Upper lobe of left lung (tissue), 6 donors: ENCODE data around the gene INPP4B. TPM values are rescaled to one million over a fixed set of nuclear protein-coding genes. Genes with fewer than 3 reads are reported as not detected.

Experiments
- ATAC-seq, 2 donors: fragments of 200-7000 bp; cut with Tn5 transposase; one replicate each; pipeline ENCODE4 v1.9.1; 2022; ENCODE audit warnings: mild to moderate bottlenecking in 2 of 2, moderate library complexity in 2 of 2; ENCODE audit not compliant: low FRiP score in 2 of 2
- DNase-seq, 2 donors: peaks; one replicate each; pipeline ENCODE4 v3.0.0-alpha.2; 2019 to 2020
- H3K27ac ChIP-seq, 4 donors: fragments of 200-600 bp; sonication (generic); one replicate each; pipeline ENCODE4 v1.5.1; 2016 to 2019
- H3K27me3 ChIP-seq, 4 donors: fragments of 200-600 bp; sonication (generic); one replicate each; pipeline ENCODE4 v1.5.1; 2017 to 2019
- H3K36me3 ChIP-seq, 4 donors: fragments of 200-600 bp; sonication (generic); one replicate each; pipeline ENCODE4 v1.5.1; 2016 to 2019
- H3K4me1 ChIP-seq, 4 donors: fragments of 200-600 bp; sonication (generic); one replicate each; pipeline ENCODE4 v1.5.1; 2018 to 2019
- H3K4me3 ChIP-seq, 4 donors: fragments of 200-600 bp; sonication (generic); one replicate each; pipeline ENCODE4 v1.5.1; 2017 to 2019; ENCODE audit warnings: mild to moderate bottlenecking in 2 of 4, moderate library complexity in 1 of 4
- H3K9me3 ChIP-seq, 4 donors: fragments of 200-600 bp; sonication (generic); one replicate each; pipeline ENCODE4 v1.5.1; 2018 to 2019
- EP300 ChIP-seq, 4 donors: sonication (generic); formaldehyde crosslinking; IDR thresholded peaks; one replicate each; pipeline ENCODE4 v1.5.1; 2017; ENCODE audit warnings: antibody characterized with exemption in 4 of 4, control low read depth in 2 of 4
- POLR2A ChIP-seq, 4 donors: fragments of 450-650 bp; IDR thresholded peaks; one replicate each; pipeline ENCODE4 v1.5.1; 2016 to 2017; ENCODE audit warnings: antibody characterized with exemption in 4 of 4, mild to moderate bottlenecking in 2 of 4
- POLR2AphosphoS5 ChIP-seq, 2 donors: sonication (generic); formaldehyde crosslinking; IDR thresholded peaks; one replicate each; pipeline ENCODE4 v1.5.1; 2017; ENCODE audit warnings: antibody characterized with exemption in 2 of 2
- WGBS, 2 donors: methylation state at CpG; one replicate each; pipeline ENCODE4 v1.1.5; 2017 to 2018; 5-methylcytosine and 5-hydroxymethylcytosine counted together
- total RNA-seq, 6 donors: library from RNA; depleted of rRNA in 4 of 6; stranded (reverse); fragments of >200 nt in 4 of 6; gene quantifications; one replicate each; pipeline versions ENCODE4 v1.1.0 to v1.2.1, GENCODE V29; 2016 to 2021
- TF ChIP-seq, protein P1 (sequence below), 6 experiments: fragments of 450-650 bp in 4 of 6; fragments of 200-600 bp in 2 of 6; sonication (generic) in 2 of 6; IDR thresholded peaks; one replicate each; pipeline ENCODE4 v1.5.1; 2016 to 2019; ENCODE audit warnings: antibody characterized with exemption in 6 of 6
- donor health status: DM: no; HTN: no; CAD: no; lungs with moderate emphysema.
- donor health status: DM: no; HTN: yes; CAD: no; lungs with severe emphysema.

The INPP4B gene
- total RNA-seq, 6 donors from 2014 or later = 4.7 to 31.4 (median 10.4) TPM

DNA sequence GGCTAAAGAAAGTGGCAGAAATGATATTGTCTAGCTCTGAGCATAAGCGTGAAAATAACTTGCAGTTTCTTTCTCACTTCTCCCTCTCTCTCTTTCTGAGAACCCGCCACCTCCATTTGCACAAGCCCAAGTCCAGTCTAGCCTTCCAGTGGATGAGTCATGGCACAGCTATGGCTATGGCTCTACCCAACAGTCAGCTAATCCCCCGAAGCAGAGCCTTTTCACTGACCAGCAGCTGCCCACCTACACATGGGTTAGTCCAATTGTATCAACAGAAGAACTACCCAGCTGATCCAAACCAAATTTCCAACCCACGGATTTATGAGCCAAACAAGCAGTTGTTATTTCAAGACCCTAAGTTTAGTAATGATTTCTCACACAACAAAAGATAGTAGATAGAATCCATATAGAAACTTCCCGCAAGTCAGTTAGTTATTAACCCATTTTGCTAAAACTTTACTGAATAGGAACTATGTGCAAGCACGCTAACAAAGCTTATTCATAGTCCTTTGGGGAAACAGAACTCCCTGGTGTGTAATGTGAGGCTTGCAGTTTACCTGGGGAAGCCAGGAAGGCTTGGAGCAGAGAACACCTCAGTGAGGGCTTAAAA lies 282.3 kb downstream of the INPP4B start:
- no peak for TF ChIP-seq EP300 (IDR thresholded peaks at IDR 0.05)
- TF ChIP-seq, protein P1, sequence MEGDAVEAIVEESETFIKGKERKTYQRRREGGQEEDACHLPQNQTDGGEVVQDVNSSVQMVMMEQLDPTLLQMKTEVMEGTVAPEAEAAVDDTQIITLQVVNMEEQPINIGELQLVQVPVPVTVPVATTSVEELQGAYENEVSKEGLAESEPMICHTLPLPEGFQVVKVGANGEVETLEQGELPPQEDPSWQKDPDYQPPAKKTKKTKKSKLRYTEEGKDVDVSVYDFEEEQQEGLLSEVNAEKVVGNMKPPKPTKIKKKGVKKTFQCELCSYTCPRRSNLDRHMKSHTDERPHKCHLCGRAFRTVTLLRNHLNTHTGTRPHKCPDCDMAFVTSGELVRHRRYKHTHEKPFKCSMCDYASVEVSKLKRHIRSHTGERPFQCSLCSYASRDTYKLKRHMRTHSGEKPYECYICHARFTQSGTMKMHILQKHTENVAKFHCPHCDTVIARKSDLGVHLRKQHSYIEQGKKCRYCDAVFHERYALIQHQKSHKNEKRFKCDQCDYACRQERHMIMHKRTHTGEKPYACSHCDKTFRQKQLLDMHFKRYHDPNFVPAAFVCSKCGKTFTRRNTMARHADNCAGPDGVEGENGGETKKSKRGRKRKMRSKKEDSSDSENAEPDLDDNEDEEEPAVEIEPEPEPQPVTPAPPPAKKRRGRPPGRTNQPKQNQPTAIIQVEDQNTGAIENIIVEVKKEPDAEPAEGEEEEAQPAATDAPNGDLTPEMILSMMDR (IDR thresholded peaks at IDR 0.05) = no peak
- no peak for TF ChIP-seq POLR2A (IDR thresholded peaks at IDR 0.05)
- no peak for TF ChIP-seq POLR2AphosphoS5 (IDR thresholded peaks at IDR 0.05)
- H3K4me3 ChIP-seq = no peak overlapping the region

GRCh38 chr4:142559986-142560385 lies 286.1 kb downstream of the INPP4B start:
- DNase-seq (no peak), ATAC-seq (no peak)
- no peaks in the 10 kb centered on the region for H3K4me1 ChIP-seq
- H3K36me3 ChIP-seq = no peaks in the 10 kb centered on the region
- TF ChIP-seq EP300 (IDR thresholded peaks at IDR 0.05) (no peak), POLR2A (IDR thresholded peaks at IDR 0.05) (no peak), POLR2AphosphoS5 (IDR thresholded peaks at IDR 0.05) (no peak)
- no peak overlapping the region for H3K4me3 ChIP-seq
- 85 to 90% methylated on average over 4 of the region's 4 CpGs for WGBS, 2 donors
- H3K27ac ChIP-seq = no peak overlapping the region
- H3K27me3 ChIP-seq = no peaks in the 10 kb centered on the region
- H3K9me3 ChIP-seq = no peaks in the 10 kb centered on the region

More for the DNA sequence above, 282.3 kb downstream of the INPP4B start:
- H3K4me1 ChIP-seq = no peaks in the 10 kb centered on the region
- DNase-seq = no peak
- no peak overlapping the region for H3K27ac ChIP-seq
- 91% methylated on average over 6 of the region's 6 CpGs for WGBS, 2 donors
- H3K9me3 ChIP-seq = no peaks in the 10 kb centered on the region
- no peak for ATAC-seq
- no peaks in the 10 kb centered on the region for H3K27me3 ChIP-seq
- no peaks in the 10 kb centered on the region for H3K36me3 ChIP-seq

DNA sequence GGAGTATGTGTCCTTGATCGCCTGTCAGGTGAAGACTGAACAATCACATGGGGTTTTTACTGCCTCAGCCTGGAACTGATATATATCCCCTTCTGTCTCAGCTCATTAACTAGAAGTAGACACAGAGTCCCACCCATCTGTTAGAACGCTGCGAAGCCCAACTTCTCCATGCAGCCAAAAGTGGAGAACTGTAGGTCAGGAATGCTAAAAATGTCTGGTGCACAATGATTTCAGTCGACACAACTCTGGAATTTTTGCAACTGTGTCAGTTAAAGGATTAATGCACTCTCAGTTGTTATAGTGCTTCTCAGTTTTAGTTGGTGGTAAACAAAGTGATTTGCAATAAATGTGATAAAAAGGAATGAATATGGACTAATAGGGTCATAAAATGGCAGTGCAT lies 287.2 kb downstream of the INPP4B start:
- WGBS, 2 donors = 59 to 62% methylated on average over 4 of the region's 4 CpGs
- no peak for DNase-seq
- TF ChIP-seq, protein P1 (IDR thresholded peaks at IDR 0.05) = no peak
- TF ChIP-seq POLR2AphosphoS5 (IDR thresholded peaks at IDR 0.05) (no peak), POLR2A (IDR thresholded peaks at IDR 0.05) (no peak), EP300 (IDR thresholded peaks at IDR 0.05) (no peak)

GRCh38 chr4:142557239-142557801 lies 288.8 kb downstream of the INPP4B start:
- 90 to 92% methylated on average over 4 of the region's 4 CpGs for WGBS, 2 donors
- Histone ChIP-seq H3K27ac (no peak overlapping the region), H3K9me3 (no peaks in the 10 kb centered on the region), H3K36me3 (no peaks in the 10 kb centered on the region), H3K4me3 (no peak overlapping the region), H3K27me3 (no peaks in the 10 kb centered on the region), H3K4me1 (no peaks in the 10 kb centered on the region)
- ATAC-seq = no peak
- TF ChIP-seq, protein P1 (IDR thresholded peaks at IDR 0.05) = no peak
- TF ChIP-seq EP300 (IDR thresholded peaks at IDR 0.05) = no peak
- no peak for TF ChIP-seq POLR2AphosphoS5 (IDR thresholded peaks at IDR 0.05)
- no peak for TF ChIP-seq POLR2A (IDR thresholded peaks at IDR 0.05)
- DNase-seq = no peak

More for the DNA sequence above, 287.2 kb downstream of the INPP4B start:
- ATAC-seq = no peak
- Histone ChIP-seq H3K9me3 (no peaks in the 10 kb centered on the region), H3K36me3 (no peaks in the 10 kb centered on the region), H3K4me3 (no peak overlapping the region), H3K27me3 (no peaks in the 10 kb centered on the region), H3K27ac (no peak overlapping the region), H3K4me1 (no peaks in the 10 kb centered on the region)

DNA sequence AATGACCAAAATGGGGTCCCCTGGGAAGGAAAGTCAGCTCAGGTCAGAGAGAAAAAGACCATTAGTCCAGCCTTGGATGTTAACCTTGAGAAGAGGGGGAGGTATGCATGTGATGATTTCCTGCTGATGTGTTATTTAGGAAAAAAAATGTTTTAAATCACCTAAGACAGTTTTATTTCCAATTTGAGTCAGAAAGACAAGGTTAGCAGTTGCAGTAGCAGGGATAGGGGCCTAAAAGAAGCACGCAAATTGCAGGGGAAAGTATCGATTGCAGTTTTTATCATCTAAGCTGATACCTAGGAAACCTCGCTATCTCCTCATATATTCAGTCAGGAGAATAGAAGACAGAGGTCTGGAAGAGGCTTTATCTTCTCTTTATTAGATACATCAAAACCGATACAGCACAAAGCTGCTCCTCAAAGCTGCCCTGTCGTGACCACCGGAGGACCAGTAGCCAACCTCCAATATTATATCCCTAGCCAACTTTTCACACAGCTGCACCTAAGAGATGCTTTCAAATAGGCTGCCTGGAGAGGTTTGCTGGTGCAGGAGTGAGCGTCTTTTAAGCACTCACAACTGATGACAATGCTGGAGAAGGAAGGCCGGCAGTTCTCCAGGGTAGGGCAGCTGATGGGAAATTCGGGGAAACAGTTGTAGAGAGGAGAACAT lies 289.4 kb downstream of the INPP4B start:
- no peak for DNase-seq
- H3K27me3 ChIP-seq = no peaks in the 10 kb centered on the region
- H3K4me1 ChIP-seq = no peaks in the 10 kb centered on the region
- no peak overlapping the region for H3K27ac ChIP-seq
- H3K9me3 ChIP-seq = no peaks in the 10 kb centered on the region
- no peak for ATAC-seq
- no peak for TF ChIP-seq EP300 (IDR thresholded peaks at IDR 0.05)
- TF ChIP-seq, protein P1 (IDR thresholded peaks at IDR 0.05) = no peak
- no peak for TF ChIP-seq POLR2AphosphoS5 (IDR thresholded peaks at IDR 0.05)
- TF ChIP-seq POLR2A (IDR thresholded peaks at IDR 0.05) = no peak
- no peak overlapping the region for H3K4me3 ChIP-seq
- WGBS, 2 donors = 93 to 96% methylated on average over 9 of the region's 9 CpGs
- H3K36me3 ChIP-seq = no peaks in the 10 kb centered on the region
